Thyroid gland (tissue), 4 donors: ENCODE data around the gene SVIL.

ENCODE experiments used
- CTCF ChIP-seq, 6 experiments: fragments of 200-600 bp in 3 of 6; fragments of 450-650 bp in 3 of 6; sonication (generic) in 3 of 6; IDR thresholded peaks; one replicate each; pipeline ENCODE4 v1.5.1; 2016 to 2019; ENCODE audit warnings: antibody characterized with exemption in 6 of 6, mild to moderate bottlenecking in 2 of 6, inconsistent platforms in 1 of 6, moderate library complexity in 1 of 6
- POLR2A ChIP-seq, 2 donors: fragments of 450-650 bp; IDR thresholded peaks; one replicate each; pipeline ENCODE4 v1.6.1; 2017; ENCODE audit warnings: antibody characterized with exemption in 2 of 2, mild to moderate bottlenecking in 2 of 2, moderate library complexity in 1 of 2

GRCh38 chr10:29634764-29635625 lies at the start of gene SVIL:
- TF ChIP-seq CTCF (IDR thresholded peaks at IDR 0.05), result peak in 2 of 6 experiments; percentile 25 to 32
- peak in 1 of 2 donors; percentile 46 for TF ChIP-seq POLR2A (IDR thresholded peaks at IDR 0.05)
